ENCODE measurements around the gene TTC38.

Gene TTC38

DNA sequence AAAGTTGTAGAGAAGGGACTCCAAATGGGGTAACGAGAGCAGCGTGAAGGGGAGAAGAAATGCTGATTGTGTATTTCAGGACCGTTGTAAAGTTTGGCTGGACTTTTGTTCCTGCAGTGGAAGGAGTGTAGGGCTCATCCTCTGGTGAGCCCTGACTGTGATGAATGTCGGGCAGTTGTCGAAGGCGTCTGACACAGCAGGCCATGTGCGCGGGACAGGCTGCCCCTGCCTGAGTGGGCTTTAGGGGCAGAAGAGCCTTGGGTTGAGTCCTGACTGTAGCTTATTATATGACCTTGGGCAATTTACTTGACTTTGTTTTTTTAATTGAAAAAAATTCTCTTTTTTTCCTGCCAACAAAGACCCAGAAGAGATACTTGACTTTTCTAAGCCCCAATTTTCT is 70.8 kb downstream of the TTC38 start:
- Histone ChIP-seq H3K36me3 (ENCODE audit: control insufficient read depth, low read depth, low read length) (peaks cover 50% of the 10 kb centered on the region), H3K4me1 (ENCODE audit: control insufficient read depth, low read depth, low read length) (no peaks in the 10 kb centered on the region), H3K27me3 (ENCODE audit: control insufficient read depth, insufficient read depth, low read length) (no peaks in the 10 kb centered on the region), H3K4me3 (ENCODE audit: low read length) (no peak overlapping the region), H3K9ac (ENCODE audit: low read length) (no peak overlapping the region), H3K27ac (ENCODE audit: low read length) (no peak overlapping the region), H3K9me3 (ENCODE audit: control insufficient read depth, low read depth, low read length) (no peaks in the 10 kb centered on the region)

DNA sequence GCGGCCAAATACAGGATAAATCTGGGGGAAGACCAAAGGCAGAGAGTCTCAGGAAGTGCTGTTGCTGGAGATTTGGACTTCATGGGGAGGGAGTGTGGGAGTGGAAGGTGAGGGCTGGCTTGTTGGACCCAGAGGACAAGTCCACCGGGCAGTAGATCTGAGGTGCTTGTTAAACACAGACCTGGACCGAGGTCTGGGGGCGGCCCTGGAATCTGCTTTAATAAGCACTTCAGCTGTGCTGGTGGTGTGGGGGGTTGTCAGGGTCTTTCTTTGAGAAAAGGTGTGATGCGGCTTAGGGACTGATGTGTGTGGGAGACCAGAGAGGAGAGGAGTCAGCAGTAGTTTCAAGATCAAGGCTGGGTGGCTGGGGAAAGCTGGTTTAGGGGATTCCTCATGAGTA is 72.1 kb downstream of the TTC38 start:
- H3K36me3 ChIP-seq (ENCODE audit: control insufficient read depth, low read depth, low read length): peaks cover 63% of the 10 kb centered on the region
- H3K27ac ChIP-seq (ENCODE audit: low read length): no peak overlapping the region

DNA sequence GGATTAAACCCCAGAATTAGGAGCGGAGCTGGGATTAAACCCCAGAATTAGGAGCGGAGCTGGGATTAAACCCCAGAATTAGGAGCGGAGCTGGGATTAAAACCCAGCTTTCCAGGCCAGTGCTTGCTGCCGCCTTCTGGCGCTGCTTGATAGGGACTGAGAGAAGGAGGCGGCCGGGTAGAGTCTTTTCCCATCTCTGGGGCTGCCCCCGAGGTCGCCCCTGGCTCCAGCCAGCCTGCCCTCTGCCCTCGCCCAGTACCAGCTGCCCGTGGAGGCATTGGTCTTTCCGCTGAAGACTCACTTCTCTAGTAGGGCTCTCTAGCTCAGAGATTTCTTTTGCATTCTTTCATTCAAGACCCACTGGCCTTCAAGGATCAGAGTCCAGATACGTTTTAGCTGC is 72.9 kb downstream of the TTC38 start:
- Histone ChIP-seq H3K36me3 (ENCODE audit: control insufficient read depth, low read depth, low read length) (peaks cover 68% of the 10 kb centered on the region), H3K4me3 (ENCODE audit: low read length) (no peak overlapping the region), H3K27me3 (ENCODE audit: control insufficient read depth, insufficient read depth, low read length) (no peaks in the 10 kb centered on the region), H3K9ac (ENCODE audit: low read length) (no peak overlapping the region), H3K9me3 (ENCODE audit: control insufficient read depth, low read depth, low read length) (no peaks in the 10 kb centered on the region), H3K4me1 (ENCODE audit: control insufficient read depth, low read depth, low read length) (no peaks in the 10 kb centered on the region), H3K27ac (ENCODE audit: low read length) (no peak overlapping the region)

More for the DNA sequence above, 72.1 kb downstream of the TTC38 start:
- Histone ChIP-seq H3K4me3 (ENCODE audit: low read length) (no peak overlapping the region), H3K27me3 (ENCODE audit: control insufficient read depth, insufficient read depth, low read length) (no peaks in the 10 kb centered on the region), H3K4me1 (ENCODE audit: control insufficient read depth, low read depth, low read length) (no peaks in the 10 kb centered on the region), H3K9ac (ENCODE audit: low read length) (no peak overlapping the region), H3K9me3 (ENCODE audit: control insufficient read depth, low read depth, low read length) (no peaks in the 10 kb centered on the region)

All from iPS-18a (cell line).